Activated CD4-positive, alpha-beta T cell treated with anti-CD3 and anti-CD28 coated beads, Interleukin-2, amount 50 U/mL, for 16 hours (primary cell): Measurements from ENCODE around the gene PRDM7.
"Not testable (repeated sequence)": the region's sequence is repeated elsewhere in the genome, so short reads cannot be mapped to it uniquely, and the experiment has no call there.

ENCODE experiments used
- DNase-seq: peaks from one replicate; pipeline ENCODE4 v3.0.0-alpha.2; 2020

PRDM7 gene

GRCh38 chr16:90011508-90011819, 65.7 kb downstream of the PRDM7 start:
- DNase-seq: no peak

GRCh38 chr16:90010676-90011507, 66.2 kb downstream of the PRDM7 start:
- DNase-seq: no peak

DNA sequence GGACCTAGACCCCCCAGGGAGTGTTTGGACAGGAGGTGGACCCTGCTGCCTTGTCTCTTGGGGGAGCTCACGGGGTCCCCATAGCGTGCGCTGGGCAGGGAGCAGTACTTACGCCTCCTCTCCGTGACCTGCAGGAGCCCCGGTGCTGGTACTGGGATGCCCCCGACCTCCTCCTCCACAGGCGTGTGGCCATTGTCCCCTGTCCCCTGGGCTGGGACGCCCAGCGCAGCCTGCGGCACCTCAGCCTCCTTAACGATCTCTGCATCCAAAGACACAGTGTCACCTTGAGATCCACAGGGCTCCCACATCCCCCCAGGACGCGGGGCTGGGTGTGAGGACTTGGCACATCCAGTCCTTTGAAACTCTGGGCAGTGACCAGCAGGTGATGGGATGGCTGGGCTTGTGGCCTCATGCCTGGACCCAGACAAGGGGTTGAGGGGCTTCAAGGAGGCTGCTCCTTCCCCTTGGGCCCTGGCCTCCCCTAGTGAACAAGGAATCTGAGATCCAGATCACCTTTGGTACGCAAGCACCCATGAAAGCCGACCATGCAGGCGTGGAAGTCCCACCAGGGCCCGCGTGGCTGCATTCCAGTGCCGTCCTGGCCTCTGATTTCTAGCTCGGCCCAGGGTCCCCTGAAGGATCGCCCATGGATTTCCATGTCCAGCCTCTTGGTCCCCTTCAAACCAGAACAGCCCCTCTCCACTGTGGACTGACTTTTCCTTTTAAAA, 67.8 kb downstream of the PRDM7 start:
- no peak for DNase-seq

DNA sequence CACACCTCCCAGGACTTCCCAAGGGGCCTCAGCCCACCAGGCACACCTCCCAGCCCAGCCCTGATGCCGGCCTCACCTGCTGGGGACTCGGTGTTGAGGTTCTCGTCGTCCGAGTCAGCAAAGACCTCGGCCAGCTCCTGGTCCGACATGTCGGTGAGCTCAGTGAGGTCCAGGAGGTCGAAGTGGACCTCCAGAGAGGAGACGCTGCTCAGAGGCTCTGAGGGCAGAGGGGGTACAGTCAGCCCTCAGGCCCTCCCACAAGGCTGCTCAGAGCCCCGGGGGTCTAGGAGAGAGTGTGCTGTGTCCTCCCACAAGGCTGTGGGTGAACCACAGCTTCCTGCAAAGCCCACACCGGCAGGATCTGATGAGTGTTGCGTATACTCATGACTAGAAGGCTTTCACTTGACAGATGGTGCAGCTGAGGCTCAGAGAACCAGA, 68.4 kb downstream of the PRDM7 start:
- peak; percentile 77 for DNase-seq

DNA sequence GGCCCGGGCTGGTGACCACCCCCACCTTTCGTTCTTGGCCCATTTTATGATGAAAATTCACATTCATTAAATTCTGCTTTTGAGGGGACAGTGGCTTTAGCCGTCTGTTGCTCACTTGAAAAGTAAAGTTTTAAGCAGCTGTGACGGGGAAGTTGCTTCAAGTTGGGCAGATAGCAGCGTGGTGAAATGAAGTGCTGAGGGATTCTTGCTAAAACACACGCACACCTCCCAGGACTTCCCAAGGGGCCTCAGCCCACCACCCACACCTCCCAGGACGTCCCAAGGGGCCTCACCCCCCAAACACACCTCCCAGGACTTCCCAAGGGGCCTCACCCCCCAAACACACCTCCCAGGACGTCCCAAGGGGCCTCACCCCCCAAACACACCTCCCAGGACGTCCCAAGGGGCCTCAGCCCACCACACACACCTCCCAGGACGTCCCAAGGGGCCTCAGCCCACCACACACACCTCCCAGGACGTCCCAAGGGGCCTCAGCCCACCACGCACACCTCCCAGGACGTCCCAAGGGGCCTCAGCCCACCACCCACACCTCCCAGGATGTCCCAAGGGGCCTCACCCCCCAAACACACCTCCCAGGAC, 69.4 kb downstream of the PRDM7 start:
- not testable (repeated sequence) for DNase-seq

DNA sequence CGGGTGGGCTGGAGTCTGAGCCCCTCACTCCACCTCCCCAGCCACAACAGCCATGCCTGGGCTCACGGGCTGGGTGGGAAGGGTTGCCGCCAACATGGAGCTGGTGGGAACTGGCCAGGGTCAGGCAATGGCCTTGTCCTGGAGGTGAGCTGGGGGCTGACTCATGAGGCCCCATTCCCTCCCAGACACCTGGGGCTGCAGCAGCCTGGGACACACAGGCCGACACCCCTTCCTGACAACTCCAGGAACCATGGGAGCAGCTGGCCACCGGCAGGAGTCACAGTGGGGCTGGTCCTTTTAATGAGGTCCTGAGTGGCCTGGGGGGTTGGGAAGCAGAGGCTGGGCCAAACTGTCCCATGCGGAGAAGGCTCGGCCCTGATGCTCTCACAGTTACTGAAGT, 70.1 kb downstream of the PRDM7 start:
- DNase-seq: no peak
